HG02610 (cell line): ENCODE data around the gene RBM10.
A peak's percentile ranks its signal among the peaks of the same experiment; 100 is the strongest.

ENCODE experiments used
- ATAC-seq: cut with Tn5 transposase; IDR thresholded peaks from one replicate; pipeline ENCODE4 v1.9.1; 2021; ENCODE audit warnings: mild to moderate bottlenecking, moderate library complexity; ENCODE audit not compliant: unreplicated experiment

Gene RBM10

DNA sequence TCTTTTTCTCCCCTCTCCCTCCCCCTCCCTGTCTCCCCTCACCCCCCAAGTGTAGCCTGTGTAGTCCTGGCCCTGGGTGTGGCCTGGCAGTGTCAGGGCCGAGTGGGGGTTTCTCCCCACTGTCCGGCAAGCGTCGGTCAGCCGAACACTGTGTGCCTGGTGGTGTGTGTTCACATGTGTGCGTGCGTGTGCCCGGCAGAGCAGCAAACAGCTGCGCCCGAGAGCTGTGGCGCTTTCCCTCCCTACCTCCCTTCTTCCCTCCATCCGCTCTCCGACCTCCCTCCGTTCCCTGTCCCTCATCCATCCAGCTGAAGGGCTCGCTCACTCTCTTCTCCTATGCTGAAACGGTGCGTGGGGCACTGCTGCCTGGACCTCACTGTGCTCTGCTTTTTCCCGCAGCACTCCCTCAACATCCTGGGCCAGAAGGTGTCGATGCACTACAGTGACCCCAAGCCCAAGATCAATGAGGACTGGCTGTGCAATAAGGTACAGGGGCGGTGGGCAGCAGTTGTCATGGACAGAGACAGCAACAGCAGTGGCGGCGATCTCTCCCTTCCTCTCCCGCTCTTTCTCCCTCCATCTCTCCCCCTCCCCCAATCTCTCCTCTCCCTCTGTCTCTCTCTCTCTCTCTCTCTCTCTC, 31.2 kb downstream of the RBM10 start:
- no peak for ATAC-seq

DNA sequence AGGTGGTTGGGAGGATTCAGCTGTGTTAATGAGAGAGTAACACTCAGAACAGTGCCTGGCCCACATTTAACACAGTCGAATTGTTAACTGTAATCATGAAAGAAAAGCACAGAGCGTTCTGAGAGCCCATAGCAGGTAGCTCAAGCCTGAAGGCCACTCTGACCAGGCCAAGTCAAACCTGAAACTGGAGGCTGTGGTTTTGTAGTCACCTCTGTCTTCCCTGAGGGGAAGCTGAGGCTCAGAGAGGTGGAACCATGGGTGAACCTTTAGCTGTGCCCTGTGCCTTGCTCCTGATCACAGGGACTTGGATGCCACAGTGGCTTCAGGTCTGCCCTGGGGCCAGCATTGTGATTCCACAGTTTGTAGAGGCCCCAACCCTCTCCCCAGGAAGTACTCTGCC, 32.1 kb downstream of the RBM10 start:
- ATAC-seq = no peak

DNA sequence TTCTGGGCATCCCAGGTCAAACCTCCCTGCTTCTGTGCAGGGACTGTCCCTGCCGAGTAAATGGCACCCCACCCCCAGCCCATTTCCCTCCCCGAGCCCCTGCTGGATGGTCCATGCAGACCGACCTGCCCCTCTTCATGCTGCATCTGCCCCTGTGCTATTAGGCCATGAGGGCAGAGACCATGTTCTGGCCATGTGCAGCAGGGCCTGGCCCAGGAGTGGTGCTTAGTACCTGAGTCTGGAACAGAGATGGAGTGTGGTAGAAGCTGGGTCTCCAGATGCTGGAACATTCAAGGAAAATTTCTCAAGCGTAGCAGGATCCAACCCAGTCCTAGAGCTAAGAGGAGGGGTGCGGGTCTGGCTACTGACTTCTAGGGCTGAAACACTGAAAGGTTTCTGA, 33.3 kb downstream of the RBM10 start:
- no peak for ATAC-seq

DNA sequence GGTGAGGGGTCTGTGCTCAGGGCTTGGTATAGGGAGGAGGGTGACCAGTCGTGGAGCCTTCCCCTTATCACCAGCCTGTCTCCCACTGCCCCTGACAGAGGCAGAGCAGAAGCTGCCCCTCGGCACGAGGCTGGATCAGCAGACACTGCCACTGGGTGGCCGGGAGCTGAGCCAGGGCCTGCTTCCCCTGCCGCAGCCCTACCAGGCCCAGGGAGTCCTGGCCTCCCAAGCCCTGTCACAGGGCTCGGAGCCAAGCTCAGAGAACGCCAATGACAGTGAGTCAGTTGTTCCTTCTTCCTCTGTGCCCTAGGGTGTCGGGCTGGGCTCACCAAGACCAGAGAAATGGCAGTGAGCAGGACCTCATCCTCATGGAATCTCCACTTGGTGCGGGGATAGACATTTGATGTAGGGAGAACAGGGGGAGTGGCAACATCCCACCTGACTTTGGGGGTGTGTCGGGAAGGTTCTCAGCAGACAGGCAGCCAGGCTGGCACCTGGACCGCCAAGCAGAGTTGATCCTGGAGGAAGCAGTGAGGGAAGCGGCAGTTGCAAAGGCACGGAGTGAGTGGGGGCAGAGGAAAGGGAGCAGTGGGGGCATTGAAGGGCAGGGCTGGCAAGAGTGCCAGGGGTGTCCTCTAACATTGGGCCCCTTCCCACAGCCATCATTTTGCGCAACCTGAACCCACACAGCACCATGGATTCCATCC, 34.4 kb downstream of the RBM10 start:
- ATAC-seq = no peak

DNA sequence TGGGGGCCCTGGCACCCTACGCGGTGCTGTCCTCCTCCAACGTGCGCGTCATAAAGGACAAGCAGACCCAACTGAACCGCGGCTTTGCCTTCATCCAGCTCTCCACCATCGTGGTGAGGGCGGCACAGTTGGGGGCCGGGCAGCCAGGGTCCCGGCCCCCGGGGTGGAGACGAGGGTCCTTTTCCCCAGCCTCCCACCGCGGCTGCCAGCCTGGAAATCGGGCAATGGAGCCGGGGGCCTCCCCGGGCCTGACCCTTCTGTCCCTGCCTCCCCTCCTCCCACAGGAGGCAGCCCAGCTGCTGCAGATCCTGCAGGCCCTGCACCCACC, 34.9 kb downstream of the RBM10 start:
- no peak for ATAC-seq

DNA sequence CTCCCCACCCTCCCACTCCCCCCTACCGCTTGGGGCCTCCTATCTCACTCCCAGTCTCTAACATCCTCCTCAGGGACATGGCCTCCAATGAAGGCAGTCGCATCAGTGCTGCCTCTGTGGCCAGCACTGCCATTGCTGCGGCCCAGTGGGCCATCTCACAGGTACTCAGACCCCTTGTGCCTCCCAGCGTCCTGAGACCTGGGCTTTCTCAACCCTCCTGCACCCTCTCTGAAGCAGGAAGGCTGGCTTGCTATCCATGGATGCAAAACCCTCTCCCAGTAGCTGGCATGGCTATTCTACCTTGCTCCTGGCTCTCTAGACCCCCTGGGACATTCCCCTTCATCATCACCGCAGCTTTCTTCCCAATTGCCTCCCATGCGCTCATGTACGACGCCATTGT, 35.3 kb downstream of the RBM10 start:
- no peak for ATAC-seq

DNA sequence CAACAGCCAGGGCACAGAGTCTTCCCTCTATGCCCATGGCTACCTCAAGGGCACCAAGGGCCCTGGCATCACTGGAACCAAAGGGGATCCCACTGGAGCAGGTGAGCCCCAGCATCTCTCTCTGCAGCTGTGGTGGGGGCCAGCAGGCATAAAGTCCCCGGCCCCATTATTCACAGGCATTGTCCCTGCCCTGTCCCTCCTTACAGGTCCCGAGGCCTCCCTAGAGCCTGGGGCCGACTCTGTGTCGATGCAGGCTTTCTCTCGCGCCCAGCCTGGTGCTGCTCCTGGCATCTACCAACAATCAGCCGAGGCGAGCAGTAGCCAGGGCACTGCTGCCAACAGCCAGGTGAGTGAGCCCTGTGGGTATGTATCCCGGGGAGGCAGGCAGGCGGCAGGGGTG, 36.3 kb downstream of the RBM10 start:
- ATAC-seq = no peak

- no peak for ATAC-seq
These were observed 37.2 kb downstream of the RBM10 start for GRCh38 chrX:47182106-47182700.

GRCh38 chrX:47184486-47184885, 39.5 kb downstream of the RBM10 start:
- no peak for ATAC-seq

DNA sequence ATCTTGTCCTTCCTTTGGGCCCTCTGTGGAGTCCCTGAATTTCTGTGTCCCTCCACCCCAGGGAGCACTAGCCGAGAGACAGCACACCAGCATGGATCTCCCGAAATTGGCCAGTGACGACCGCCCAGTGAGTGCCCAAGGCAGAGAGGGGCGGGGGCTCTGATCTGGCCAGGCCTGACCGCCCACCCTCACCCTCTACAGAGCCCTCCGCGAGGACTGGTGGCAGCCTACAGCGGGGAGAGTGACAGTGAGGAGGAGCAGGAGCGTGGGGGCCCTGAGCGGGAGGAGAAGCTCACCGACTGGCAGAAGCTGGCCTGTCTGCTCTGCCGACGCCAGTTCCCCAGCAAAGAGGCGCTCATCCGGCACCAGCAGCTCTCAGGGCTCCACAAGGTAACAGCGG, 40.2 kb downstream of the RBM10 start:
- no peak for ATAC-seq

- no peak for ATAC-seq
These were observed 41.2 kb downstream of the RBM10 start for GRCh38 chrX:47186096-47186740.

GRCh38 chrX:47187106-47187677, 42.2 kb downstream of the RBM10 start:
- ATAC-seq = no peak

GRCh38 chrX:47189906-47190305, 44.9 kb downstream of the RBM10 start:
- ATAC-seq = no peak

DNA sequence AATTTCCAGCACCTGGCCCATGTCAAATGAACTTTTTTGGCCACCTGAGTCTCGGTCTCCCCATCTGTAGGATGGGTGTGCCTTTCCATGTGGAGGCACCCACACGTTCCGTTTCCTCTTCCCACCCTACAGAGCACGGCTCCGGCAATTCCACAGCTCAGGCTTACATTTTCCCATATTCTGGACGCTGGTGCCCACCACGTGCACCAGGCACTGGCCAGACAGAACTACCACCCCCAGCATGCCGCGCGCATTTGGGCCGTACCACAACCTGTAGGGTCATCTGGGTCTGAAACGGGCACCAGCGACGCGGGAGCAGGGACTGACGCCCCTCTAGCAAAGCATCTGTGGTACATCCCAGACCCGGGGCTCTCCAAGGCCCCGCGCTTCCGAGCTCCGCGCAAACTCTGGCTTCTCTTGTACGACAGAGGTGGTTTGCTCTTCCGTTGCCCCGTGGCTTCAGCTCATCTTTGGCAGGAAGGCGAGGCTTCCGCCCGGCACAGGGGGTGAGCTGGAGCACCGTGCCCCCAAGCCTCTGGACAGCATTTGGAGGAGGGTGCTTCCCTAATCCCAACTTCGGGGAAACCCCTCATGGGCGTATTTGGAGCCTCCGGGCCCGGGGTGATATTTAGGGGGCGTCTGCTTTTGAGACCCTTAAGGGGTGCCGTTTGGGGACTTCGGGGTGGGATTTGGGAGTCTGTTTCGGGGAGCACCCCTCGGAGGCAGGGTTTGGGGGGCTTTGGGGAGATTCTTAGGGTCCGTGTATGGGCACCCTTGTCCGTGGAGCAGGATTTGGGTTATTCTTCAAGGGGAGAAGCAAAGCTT, 45.6 kb downstream of the RBM10 start:
- ATAC-seq = peak; percentile 78

DNA sequence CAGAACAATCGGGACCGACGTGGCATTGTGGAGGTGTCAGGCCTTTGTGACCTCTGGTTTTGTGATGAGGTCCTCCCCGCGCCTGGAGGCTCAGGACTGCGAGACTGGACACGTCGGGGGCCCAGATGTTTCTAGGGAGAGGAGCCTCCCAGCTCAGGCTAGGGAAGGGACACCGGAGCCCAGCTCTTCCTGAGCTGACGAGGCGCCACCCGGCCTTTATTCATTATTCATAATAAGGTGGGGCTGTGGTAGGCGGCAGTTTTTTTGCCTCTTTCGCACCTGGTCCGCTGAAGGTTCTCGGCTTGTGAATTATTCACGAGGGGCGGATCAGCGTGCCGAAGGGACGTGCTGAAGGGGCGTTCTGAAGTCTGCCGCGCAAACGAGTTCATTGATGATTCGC, 46.3 kb downstream of the RBM10 start:
- no peak for ATAC-seq

- ATAC-seq = no peak
These were observed 46.9 kb downstream of the RBM10 start for GRCh38 chrX:47191806-47192401.

DNA sequence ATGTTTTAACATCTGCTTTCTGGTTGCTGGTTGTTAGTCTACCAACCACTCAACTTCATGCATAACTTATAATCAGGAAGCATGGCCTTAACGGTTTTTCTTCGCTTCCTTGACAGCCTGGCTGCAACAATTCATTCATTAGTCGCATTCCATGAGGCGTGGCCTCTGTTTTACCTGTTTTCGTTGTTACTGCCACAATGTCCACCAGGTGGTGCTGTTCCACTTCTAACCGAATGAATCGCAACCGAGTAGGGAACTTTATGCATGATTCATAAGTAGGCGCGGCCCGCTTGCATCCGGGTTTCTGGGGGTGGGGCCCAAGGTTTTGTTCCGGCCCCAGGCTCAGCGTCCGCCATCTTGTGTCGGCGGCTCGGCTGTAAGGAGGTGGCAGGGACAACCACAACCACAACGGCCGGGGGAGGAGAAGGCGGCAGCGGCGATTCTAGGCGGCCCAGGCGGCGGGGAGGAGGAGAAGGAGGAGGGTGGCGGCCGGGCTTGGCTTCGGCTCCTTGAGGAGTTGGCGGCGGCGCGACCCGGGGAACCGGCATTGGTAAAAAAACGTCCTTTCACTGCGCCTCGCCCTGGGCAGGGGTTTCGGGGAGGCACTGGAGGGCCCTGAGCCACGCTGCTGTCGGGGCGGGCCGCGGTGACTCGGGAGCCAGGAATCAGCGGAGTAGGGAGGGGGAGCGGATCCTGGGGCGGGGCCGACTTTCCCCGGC, 48.6 kb downstream of the RBM10 start, which contains the start of gene UBA1:
Gene UBA1 (plus strand): TSS at position 355 of the 719 bp plus-strand sequence. CDS start 4,974 bp downstream, outside the sequence.
- peak; percentile 62 for ATAC-seq

DNA sequence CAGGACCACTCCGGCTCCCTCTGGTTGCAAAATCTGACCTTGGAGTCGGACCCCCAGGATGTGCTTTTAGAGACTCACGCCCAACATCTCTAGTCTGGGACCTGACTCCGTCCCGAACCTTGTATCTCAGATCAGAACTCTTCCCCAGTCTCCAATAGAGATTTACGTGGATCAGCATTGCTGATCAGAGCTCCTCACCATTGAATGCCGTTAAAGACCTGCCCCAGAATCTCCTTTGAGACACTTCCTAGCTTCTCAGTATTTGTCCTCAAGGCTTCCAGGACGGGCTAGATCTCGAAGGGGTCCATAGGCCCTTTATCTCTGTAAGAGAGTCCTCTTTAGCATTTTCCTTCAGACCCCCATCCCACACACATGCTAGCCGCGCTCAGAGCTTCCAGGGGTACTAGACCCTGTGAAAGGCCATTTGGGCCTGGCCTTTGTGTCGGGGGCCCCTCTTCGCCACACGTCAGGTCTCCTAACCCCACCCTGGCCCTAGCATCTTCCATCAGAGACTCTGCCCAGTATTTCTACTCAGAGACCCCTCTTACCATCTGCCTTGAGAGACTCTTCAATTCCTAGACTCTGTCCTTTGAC, 49.3 kb downstream of the RBM10 start:
- no peak for ATAC-seq

GRCh38 chrX:47196098-47196497, 51.1 kb downstream of the RBM10 start:
- no peak for ATAC-seq
